HG03108 (cell line): ENCODE measurements around the gene MXI1.
"Not testable (repeated sequence)": the region's sequence is repeated elsewhere in the genome, so short reads cannot be mapped to it uniquely, and the experiment has no call there.

Experiments used
- ATAC-seq: cut with Tn5 transposase; IDR thresholded peaks from one replicate; pipeline ENCODE4 v1.9.1; 2021; ENCODE audit warnings: moderate library complexity; ENCODE audit not compliant: unreplicated experiment

Gene MXI1

DNA sequence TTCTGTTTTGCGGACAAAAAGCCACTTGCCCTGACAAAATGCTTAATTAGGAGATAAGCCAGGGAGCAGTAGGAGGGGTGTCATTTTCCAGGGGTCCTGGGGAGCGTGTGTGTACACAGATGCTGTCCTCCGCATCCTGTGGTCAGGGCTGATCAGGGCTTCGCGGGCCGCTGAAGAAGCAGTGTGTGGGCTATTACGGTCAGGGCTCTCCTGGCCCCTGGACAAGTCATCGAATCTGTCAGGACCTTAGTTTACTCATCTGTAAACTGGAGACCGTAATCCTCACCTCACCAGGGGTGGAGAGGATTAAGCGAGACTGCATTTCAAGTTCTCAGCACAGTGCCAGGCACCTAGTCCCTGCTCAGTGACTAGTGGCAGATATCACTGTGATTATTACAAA is 26.0 kb upstream of the MXI1 start:
- ATAC-seq = no peak

DNA sequence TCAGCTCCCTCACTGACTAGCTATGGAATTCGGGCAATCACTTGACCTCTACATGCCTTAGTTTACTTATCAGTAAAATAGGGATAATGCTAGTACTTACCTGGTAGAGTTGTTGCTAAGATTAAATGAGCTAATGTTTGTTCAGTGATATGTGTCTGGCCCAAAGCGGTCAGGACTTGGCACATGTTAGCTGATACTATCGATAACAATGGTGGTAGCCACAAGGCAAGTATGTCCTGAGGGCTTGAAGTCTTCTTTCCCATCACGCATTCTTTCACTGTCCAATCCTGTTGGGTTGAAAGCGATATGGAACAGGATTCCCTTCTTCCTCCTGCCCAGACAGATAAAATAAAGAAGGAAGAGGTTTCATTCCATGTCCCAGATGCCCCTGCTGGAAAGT is 25.5 kb upstream of the MXI1 start:
- ATAC-seq = no peak

DNA sequence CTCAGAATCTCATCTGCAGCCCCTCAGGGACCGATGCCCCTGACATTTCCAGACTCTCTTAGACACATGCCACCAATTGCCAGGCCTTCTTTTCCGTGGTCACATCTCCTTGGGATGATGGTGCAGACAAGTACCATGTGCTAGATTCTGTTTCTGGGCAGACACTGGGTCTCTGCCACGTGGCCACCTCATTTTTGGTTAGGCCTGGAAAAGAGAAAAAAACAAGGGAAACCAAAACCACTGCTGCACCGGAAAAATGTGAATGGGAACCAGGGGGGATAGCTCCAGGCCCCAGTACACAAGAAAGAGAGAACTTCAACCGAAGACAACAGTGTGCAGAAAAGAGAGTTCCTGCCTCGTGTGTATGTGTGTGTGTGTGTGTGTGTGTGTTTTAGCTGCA is 23.0 kb upstream of the MXI1 start:
- no peak for ATAC-seq

DNA sequence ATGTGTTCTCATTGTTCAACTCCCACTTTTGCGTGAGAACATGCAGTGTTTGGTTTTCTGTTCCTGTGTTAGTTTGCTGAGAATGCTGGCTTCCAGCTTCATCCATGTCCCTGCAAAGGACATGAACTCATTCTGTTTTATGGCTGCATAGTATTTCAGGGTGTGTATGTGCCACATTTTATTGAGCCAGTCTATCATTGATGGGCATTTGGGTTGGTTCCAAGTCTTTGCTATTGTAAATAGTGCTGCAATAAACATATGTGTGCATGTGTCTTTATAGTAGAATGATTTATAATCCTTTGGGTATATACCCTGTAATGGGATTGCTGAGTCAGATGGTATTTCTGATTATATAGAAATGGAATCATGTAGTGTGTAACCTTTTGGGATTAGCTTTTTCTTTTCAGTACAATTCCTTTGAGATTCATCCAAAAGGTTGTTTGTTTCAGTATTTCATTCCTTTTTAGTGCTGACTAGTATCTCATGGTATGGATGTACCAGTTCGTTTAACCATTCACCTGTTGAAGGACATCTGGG is 21.7 kb upstream of the MXI1 start:
- not testable (repeated sequence) for ATAC-seq

DNA sequence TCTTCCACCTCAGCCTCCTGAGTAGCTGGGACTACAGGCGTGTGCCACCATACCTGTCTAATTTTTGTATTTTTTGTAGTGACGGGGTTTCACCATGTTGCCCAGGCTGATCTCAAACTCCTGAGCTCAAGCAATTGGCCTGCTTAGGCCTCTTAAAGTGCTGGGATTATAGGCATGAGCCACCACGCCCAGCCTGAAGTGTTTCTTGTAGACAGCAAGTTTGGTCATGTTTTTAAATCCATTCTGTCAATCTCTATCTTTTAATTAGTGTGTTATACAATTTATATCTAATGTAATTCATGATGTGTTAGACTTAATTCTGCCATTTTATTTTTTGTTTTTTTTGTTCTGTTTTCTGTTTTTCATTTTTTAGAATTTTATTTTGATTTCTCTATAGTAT is 17.2 kb upstream of the MXI1 start:
- no peak for ATAC-seq

DNA sequence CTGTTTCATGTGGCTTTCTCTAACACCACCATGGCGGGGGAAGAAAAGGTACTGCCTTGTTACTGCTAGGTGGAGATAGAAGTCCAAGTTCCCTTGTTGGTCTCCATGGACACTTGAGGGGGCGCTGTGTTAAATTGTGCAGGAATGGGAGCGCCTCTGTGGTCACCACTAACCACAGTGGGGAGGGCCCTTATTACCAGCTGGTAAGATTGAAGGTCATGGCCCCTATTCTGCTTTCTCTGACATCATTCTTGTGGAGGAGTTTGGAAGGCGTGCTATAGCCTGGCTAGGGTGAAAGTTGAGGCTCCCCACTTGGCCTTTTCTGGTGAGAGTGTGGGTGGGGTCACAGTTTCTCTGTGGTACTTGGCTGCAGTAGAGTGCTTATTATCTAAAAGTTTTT is 14.9 kb upstream of the MXI1 start:
- ATAC-seq = no peak

DNA sequence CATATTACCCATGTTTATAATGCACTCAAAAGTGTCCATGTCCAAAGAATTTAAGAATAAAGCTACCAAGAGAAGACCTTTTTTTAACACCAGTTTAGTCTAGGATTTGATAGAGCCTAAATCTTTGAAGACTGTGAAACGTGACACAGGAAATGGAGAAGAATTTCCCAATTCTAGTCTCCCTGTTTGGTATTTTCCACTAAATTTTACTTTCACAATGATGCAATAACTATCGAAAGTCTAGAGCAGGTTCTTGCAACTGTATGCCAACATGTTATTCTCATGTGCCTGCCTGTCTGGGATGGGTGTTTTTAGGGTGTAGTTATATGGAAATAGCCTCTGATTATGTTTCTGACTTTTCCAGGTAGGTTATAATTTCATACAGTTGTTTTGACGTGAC is 6.9 kb upstream of the MXI1 start:
- no peak for ATAC-seq

DNA sequence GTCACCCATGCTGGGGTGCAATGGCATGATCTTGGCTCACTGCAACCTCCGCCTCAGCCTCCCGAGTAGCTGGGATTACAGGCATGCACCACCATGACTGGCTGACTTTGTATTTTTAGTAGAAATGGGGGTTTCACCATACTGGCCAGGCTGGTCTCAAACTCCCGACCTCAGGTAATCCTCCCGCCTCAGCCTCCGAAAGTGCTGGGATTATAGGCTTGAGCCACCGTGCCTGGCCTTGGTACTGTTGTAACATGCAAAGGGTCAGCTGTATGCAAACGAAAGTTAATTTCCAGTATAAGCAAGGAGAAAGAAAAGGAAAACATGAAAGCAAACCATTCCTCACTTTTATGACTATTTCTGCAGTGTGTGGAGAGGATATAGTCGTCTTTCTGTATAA is 6.4 kb upstream of the MXI1 start:
- not testable (repeated sequence) for ATAC-seq

DNA sequence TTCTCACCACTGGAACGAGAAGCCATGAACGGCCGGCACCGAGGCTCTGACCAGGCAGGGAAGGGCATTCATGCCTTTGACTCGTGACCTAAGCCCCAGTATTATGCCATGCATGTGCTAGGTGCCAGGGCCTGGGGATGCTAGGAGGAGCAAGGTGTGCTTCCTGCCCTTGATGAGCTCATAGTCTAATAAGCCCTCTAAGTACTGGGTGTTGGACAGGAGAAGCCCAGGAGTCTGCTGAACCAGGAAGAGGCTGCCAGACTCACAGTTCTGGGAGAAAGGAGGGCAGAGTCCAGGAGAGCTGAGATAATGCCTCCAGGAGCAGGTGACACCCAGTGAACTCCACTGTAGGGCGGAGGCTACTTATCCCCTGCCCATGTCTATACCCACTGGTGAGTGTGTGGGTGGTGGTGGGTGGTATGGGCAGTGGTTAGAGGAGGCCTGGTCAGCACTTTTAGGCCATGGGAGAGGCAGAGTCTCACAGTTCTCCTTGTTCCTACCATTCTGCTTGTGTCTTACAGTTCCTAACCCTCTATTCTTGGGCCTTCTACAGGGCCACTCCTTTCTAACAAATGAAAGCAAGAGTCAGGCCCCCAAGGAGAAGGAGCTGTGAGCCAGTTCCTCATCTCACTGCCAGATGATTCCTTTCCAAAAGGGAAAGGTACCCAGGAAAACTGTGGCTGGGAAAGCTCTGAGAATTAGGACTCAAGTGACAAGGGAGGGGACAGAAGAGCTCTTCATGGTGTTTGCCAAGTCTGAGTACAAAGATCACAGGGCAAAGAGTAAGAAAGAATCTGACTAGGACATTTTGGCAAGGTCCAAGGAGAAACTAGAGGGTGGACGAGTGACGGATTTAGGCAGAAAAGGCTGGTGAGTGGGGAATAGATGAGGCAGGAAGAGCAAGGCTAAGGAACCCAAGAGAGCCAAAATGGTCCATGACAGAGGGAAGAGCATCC is 3.6 kb upstream of the MXI1 start:
- no peak for ATAC-seq

DNA sequence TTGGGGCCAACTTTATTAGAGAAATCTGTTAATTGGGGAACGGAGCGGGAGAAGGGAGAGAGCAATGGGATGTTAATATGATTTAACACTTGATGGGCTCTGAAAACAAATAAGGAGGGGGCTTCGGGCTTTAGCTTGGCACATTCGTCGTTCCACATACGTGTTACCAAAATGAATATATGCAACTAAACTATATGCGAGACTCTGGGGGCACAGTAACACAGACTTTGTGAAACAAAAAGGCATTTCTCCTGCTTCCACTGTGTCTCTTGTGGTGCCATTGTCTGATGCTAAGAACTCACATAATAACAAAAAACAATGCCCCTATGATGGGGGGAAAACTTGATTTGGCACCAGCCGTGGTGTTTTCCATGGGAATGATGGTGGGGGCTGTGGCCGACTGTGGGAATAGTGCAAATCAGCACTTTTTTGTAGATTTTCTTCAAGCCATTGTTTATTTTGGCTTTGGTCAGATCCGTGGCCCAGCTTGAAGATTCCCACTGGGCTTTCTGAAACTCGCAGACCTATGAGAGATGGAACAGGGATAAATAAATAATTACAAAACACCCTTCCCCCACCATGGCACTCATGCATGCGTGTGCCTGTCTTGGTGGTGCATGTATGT is 2.2 kb upstream of the MXI1 start:
- ATAC-seq = no peak

DNA sequence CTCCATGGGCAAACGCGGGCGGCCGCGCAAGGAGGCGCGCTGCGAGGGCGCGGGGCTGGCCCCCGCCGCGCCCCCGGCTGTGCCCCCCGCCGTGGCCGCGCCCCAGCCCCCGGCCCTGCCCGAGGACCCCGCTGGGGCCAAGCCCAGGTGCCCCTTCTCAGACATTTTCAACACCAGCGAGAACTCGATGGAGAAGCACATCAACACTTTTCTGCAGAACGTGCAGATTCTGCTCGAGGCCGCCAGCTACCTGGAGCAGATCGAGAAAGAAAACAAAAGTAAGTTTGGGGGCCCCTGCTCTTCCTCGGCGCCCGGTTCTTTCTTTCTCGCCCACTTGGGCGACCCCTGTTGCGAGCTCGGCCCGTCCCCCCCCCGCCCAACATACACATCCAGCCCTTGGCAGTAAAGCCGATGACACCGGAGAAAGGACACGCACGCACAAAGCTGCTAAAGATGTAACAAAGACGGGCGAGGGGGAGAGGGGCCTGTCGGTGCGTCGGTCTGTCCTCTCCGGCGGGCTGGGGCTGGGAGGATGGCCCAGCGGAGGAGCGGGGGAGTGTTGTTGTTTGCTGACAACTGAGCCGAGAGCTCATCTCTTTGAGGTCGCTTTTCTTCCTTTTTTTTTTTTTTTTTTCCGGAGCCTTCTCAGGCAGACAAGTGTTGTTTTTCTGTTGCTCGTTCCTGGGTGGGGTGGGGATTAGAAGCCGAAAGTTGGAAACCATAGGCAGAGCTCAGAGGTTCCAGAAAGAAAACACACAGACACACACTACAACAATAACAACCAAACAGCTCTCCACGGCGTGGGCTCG is 604 bp downstream of the MXI1 start:
- ATAC-seq = peak; percentile 3

DNA sequence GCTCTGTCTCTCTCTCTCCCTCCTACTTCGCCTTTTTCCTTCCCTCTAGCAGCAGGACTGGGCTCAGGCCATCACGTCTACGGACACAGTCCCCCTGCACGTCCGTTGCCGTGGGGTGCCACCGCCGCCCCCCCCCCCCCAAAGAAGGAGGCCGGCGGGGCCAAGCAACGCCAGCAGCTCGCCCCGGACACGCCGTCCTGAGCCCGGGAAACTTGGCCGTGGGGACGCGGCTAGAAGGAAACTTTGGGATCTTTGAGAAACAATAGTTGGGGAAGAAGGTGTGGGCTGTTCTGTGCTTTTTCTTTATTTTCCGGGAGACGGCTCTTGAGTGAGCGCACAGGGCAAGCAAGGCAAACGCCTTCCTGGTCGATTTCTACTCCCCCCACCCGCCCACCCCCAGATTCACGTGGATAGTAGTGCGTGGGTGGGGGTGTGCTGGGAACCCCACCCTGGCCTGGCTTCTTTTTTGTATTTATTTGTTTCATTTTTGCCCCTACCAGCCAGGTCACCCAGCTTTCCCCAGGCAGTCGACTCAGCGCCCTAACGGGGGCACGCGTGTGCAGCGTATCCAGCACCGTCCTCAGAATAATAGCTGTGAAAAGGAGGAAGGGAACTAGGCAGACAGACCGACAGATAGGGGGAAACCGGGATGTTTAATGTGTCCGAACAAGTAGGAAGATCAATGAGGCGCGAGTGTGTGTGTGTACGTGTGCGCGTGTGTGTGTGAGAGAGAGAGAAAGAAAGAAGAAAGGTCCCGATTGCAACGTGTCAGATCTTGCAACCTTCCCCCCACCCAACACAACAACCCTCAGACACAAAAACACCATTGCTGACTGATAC is 1.4 kb downstream of the MXI1 start:
- no peak for ATAC-seq

DNA sequence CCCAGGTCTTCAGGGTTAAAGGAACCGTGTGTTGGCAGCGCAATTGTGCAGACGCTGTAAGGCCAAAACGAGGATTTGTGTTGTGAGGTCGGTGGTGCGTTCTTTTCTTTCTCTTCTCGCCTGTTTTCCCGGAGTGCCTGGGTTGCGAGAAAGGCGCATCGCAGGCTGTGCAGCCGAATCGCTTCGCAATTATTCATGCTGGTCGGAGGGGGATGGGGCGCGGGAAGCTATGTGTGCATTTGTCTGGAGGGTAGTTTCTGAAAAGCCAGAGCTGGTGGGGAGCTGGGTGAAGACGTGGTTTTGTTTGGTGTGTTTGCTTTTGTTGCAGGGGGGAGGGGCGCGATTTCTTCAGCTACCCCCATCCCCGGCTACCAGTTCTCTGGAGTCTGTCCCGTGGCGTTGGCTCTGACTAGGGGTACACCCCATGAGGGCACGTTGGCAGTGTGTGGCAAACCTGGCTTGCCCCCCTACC is 2.1 kb downstream of the MXI1 start:
- no peak for ATAC-seq

DNA sequence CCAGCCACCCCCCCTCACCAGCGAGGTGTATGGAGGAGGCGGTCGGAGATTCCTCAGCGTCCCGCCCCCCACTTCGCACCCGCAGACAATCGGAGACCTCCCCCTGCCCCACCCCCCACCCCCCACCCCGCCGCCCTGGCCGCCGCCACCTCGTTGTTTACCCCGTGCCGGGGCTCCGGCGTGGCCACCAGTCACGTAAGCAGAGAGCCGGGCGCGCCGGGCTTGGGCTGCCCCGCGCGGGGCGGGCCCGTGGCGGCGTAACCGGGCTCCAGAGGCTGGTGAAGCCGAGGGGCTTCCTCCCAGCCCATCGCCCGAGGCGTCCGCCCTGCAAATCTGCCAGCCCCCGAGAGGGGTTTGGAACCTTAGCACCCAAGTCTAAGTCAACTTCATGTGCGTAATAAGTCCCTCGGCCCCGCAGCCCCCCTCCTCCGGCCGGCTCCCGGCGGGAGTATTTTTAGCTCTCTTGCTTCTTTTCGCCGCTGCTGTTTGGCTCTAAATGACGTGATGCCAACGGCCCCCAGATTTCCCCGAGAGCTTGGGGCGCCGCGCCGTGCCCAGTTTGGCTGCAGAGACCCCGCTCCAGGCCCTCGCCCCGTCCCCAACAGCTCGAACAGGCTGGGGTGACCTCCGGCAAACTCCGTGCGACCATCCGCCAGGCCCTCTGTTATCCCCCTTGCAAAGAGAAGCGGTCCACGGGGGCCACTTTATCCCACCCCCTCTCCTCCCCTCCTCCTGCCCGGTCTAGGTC is 2.7 kb downstream of the MXI1 start:
- ATAC-seq = no peak

DNA sequence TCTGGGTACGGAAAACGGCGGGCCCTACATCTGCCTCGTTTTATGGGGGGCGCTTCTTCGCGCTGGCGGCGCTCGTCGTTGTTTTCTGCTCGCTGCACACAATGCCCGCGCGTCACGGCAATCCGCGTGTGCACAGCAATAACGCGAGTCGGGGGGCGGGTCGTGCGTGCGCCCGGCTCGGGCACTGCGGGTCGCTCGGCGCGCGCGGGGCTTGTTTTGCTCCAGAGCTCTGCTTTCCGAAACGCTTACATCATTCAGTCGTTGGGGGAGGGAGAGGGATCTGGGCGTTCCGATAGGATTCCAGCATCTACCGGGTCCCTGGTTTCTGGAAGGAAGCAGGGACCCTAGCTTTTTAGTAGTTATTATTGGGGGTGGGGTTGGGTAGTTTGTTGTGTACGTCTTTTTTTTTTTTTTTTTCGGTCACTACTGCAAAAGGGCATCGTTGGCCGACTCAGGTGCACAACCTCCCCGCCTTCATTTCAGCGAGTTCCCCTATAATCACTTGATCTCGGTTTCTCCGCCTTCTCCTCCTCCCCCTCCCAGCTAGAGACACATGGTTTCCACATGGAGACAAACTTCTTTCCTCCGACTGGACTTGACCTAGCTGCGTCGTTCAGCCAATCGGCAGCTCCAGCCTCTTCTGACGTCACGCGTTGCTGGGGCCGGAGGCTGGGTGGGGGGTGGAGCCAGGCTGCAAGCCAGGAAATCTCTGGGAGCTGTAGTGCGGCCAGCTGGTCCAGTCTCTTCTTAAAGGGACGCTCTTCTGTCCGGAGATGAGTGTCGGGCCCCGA is 3.5 kb downstream of the MXI1 start:
- ATAC-seq = peak; percentile 61

DNA sequence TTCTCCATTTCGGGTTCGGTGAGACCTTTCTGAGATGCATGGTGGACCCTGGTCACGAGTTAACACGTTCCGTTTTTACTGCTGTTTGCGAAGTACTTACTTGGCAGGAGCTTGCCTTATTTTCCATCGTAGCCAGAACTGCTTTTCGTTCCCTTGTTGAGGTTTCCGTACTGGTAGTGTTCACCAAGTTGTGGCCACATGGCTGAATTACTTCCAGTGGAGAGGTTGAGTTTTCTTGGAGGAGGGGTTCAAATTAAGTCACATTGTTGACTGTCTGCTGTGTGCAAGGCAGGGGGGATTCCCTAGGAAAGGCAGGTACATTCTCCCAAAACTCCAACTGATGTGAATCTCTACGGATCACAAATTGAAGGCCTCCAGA is 4.0 kb downstream of the MXI1 start:
- no peak for ATAC-seq

DNA sequence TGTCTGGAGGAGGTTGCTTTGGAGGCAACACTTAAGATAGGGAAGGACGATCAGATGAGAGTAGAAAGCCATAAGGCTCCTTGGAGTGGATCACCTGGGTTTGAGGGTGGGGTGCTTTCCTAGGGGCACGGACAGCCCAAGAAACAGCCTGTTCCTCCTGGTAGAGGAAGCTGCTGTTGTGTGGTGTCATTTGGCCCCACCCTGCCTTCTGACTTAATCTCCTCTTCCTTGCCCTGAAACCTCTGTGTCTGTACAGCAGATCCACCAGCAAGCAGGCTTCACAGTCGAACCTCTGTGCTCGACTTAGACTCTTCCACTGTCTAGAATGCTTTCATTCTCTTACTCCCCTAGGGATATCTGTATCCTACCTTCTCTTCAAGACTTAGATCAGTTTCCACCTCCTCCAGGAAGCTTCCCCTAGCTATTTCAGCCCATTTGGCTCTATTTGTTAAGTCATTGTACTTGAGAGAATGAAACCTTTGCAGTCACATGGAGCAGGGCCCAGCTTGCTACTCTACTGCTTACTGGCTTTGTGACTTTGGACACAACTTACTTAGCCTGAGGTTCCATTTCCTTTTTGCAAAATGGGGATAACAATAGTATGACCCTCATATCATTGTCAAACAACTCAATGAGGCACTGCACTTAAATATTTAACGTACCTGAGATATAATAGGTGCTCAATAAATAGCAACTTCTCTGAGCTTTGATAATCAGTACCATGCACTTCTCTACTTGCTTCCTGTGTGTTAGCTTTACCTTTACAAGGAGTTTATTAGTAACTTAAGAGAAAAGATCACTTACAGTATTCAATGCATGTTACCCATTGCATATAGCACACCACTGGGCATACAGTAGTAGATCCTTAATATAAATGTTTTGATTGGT is 5.0 kb downstream of the MXI1 start:
- ATAC-seq = no peak

DNA sequence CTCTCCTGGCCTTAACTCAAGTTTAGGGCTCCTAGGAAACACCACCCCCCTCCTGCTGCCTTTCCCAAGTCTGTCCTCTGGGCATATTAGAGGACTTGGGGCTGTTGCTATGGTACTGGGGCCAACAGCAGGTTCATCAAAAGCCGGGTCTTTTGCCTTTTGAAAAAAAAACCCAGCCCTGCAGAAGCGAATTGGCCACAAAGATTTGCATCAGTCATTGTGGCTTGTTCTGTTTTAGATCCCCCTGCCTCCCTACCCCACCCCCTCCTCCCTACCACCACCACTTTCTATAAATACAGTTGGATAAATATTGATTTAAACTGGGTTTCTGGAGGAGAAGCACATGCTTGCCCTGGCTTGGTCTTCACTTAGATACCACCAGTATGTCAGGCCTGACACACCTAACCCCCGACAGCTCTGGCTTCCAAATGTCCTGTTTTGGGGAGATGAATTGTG is 7.0 kb downstream of the MXI1 start:
- ATAC-seq = no peak
